Breast epithelium (tissue), 3 donors: ENCODE data around the gene VEGFB.

Experiments used
- POLR2A ChIP-seq: fragments of 450-650 bp; IDR thresholded peaks from one replicate; pipeline ENCODE4 v1.6.1; 2016; ENCODE audit warnings: antibody characterized with exemption, mild to moderate bottlenecking, moderate library complexity
- TF ChIP-seq, protein P1 (sequence below), 3 donors: fragments of 450-650 bp; IDR thresholded peaks; one replicate each; pipeline ENCODE4 v1.5.1; 2016 to 2017; ENCODE audit warnings: antibody characterized with exemption in 3 of 3, mild to moderate bottlenecking in 3 of 3, moderate library complexity in 3 of 3

DNA sequence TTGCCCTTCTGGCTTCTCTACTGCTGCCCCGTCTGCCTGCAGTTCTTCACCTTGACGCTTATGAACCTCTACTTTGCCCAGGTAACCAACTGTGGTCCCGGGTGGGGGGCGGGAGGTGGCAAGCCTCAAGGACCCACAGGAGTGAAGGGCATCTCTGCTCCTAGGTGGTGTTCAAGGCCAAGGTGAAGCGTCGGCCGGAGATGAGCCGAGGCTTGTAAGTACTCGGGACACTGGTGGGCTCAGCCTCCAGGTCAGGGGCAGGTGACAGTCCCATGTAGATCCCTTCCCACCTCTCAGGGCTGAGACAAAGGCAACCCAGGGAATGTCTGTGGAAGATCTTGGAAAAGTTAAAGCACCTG lies 52.4 kb downstream of the VEGFB start:
- TF ChIP-seq, protein P1, sequence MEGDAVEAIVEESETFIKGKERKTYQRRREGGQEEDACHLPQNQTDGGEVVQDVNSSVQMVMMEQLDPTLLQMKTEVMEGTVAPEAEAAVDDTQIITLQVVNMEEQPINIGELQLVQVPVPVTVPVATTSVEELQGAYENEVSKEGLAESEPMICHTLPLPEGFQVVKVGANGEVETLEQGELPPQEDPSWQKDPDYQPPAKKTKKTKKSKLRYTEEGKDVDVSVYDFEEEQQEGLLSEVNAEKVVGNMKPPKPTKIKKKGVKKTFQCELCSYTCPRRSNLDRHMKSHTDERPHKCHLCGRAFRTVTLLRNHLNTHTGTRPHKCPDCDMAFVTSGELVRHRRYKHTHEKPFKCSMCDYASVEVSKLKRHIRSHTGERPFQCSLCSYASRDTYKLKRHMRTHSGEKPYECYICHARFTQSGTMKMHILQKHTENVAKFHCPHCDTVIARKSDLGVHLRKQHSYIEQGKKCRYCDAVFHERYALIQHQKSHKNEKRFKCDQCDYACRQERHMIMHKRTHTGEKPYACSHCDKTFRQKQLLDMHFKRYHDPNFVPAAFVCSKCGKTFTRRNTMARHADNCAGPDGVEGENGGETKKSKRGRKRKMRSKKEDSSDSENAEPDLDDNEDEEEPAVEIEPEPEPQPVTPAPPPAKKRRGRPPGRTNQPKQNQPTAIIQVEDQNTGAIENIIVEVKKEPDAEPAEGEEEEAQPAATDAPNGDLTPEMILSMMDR (IDR thresholded peaks at IDR 0.05): no peak
- TF ChIP-seq POLR2A: no peak
